HCT116 (cell line): Measurements from ENCODE around the gene UCHL5.

ENCODE experiments used
- EGR1 ChIP-seq: IDR thresholded peaks from 2 replicates; pipeline ENCODE4 v1.6.1; 2012; ENCODE audit warnings: low read depth
- POLR2A ChIP-seq: IDR thresholded peaks from 2 replicates; pipeline ENCODE4 v1.7.0; 2011; ENCODE audit warnings: borderline replicate concordance; ENCODE audit not compliant: insufficient read depth, insufficient read length; ENCODE audit errors: extremely low read depth
- ZFX ChIP-seq: fragments of 450-650 bp; IDR thresholded peaks from 2 replicates; pipeline ENCODE4 v1.6.1; 2017

DNA sequence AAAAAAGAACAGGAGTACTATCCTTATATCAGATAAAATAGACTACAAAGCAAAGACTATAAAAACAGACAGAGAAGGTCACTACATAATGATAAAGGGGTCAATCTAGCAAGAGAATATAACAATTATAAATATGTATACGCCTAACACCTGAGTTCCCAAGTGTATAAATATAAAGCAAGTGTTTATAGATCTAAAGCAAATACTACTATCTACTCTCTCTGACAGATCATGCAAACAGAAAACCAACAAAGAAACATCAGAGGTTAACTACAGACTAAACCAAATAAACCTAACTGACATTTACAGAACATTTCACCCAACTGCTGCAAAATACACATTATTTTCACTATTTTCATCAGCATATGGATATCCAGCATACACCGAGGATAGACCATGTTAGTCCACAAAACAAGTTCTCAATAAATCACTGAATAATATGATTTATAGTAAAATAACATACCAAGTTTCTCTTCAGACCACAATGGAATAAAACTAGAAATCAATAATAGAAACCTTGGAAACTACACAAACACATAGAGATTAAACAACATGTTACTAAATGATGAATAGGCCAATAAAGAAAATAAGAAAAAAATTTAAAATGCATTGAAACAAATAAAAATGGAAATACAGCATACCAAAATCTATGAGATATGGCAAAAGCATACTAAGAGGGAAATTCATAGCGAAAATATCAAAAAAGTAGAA, 22.7 kb downstream of the UCHL5 start:
- TF ChIP-seq ZFX (no peak), POLR2A (no peak), EGR1 (no peak)
